Thoracic aorta (tissue), 2 donors: Measurements from ENCODE around the gene RASL11B. TPM values are rescaled to one million over a fixed set of nuclear protein-coding genes. Genes with fewer than 3 reads are reported as not detected.
A peak's percentile ranks its signal among the peaks of the same experiment; 100 is the strongest.

Experiments
- ATAC-seq: fragments of 150-250 bp; one replicate; pipeline ENCODE4 v1.8.0; 2017; ENCODE audit warnings: low read depth; ENCODE audit not compliant: insufficient number of reproducible peaks, low FRiP score
- DNase-seq: peaks from one replicate; pipeline ENCODE4 v3.0.0-alpha.2; 2020; ENCODE audit warnings: low spot score
- H3K27ac ChIP-seq, 2 donors: fragments of 200-600 bp; sonication (generic); 1 replicate in 1 of 2; 2 replicates in 1 of 2; pipeline ENCODE4 v1.5.1; 2016; ENCODE audit warnings: mild to moderate bottlenecking in 2 of 2, moderate library complexity in 2 of 2
- H3K27me3 ChIP-seq: fragments of 200-600 bp; sonication (generic); replicated peaks from 2 replicates; pipeline ENCODE4 v1.6.0; 2016; ENCODE audit warnings: mild to moderate bottlenecking; ENCODE audit not compliant: insufficient read depth
- H3K36me3 ChIP-seq: fragments of 200-600 bp; sonication (generic); one replicate; pipeline ENCODE4 v1.5.1; 2016
- H3K4me1 ChIP-seq, 2 donors: fragments of 200-600 bp; sonication (generic); 1 replicate in 1 of 2; 2 replicates in 1 of 2; pipeline versions ENCODE4 v1.5.1 to v1.6.0; 2016; ENCODE audit warnings: low read depth in 2 of 2, mild to moderate bottlenecking in 1 of 2; ENCODE audit not compliant: control insufficient read depth in 1 of 2
- H3K4me3 ChIP-seq: fragments of 200-600 bp; sonication (generic); 2 replicates; pipeline ENCODE4 v1.5.1; 2016; ENCODE audit warnings: mild to moderate bottlenecking
- H3K9me3 ChIP-seq: fragments of 200-600 bp; sonication (generic); 2 replicates; pipeline ENCODE4 v1.5.1; 2016
- CTCF ChIP-seq: fragments of 200-600 bp; sonication (generic); IDR thresholded peaks from one replicate; pipeline ENCODE4 v1.5.1; 2019; ENCODE audit warnings: antibody characterized with exemption
- total RNA-seq, 2 donors: library from RNA; depleted of rRNA; stranded (reverse); fragments of >200 nt; gene quantifications; one replicate each; pipeline versions ENCODE4 v1.1.0 to v1.2.3, GENCODE V29; 2016

Gene RASL11B
- total RNA-seq, 2 donors from 2014 or later, result 5.0 to 5.4 TPM

- no peaks in the 10 kb centered on the region for H3K36me3 ChIP-seq
- no peaks in the 10 kb centered on the region for H3K27me3 ChIP-seq
- DNase-seq, result no peak
- peaks cover 9 to 24% of the 10 kb centered on the region in 2 donors for H3K4me1 ChIP-seq
- ATAC-seq, result no peak
- TF ChIP-seq CTCF, result no peak
- H3K9me3 ChIP-seq, result no peaks in the 10 kb centered on the region
- no peak overlapping the region for H3K27ac ChIP-seq
- no peak overlapping the region for H3K4me3 ChIP-seq
Measured at GRCh38 chr4:52910115-52910514, 48.0 kb downstream of the RASL11B start.

GRCh38 chr4:52911684-52912294 is 49.7 kb downstream of the RASL11B start:
- no peaks in the 10 kb centered on the region for H3K27me3 ChIP-seq
- H3K27ac ChIP-seq, result no peak overlapping the region
- H3K36me3 ChIP-seq, result no peaks in the 10 kb centered on the region
- no peak for ATAC-seq
- no peak overlapping the region for H3K4me3 ChIP-seq
- no peaks in the 10 kb centered on the region for H3K9me3 ChIP-seq
- H3K4me1 ChIP-seq, result peaks cover 9 to 19% of the 10 kb centered on the region in 2 donors
- DNase-seq, result no peak
- peak; percentile 46 for TF ChIP-seq CTCF

- H3K27me3 ChIP-seq, result no peaks in the 10 kb centered on the region
- DNase-seq, result no peak
- H3K4me3 ChIP-seq, result no peak overlapping the region
- peaks cover 9 to 17% of the 10 kb centered on the region in 2 donors for H3K4me1 ChIP-seq
- H3K9me3 ChIP-seq, result no peaks in the 10 kb centered on the region
- TF ChIP-seq CTCF, result no peak
- H3K27ac ChIP-seq, result no peak overlapping the region
- ATAC-seq, result no peak
- no peaks in the 10 kb centered on the region for H3K36me3 ChIP-seq
Measured at GRCh38 chr4:52912608-52913007, 50.5 kb downstream of the RASL11B start.

- TF ChIP-seq CTCF, result no peak
- Histone ChIP-seq H3K27me3 (no peaks in the 10 kb centered on the region), H3K36me3 (no peaks in the 10 kb centered on the region), H3K4me3 (no peak overlapping the region), H3K4me1 (peaks cover 9 to 17% of the 10 kb centered on the region in 2 donors), H3K27ac (peak overlapping the region in 1 of 2 donors; percentile 29), H3K9me3 (no peaks in the 10 kb centered on the region)
- no peak for DNase-seq
- no peak for ATAC-seq
Measured at GRCh38 chr4:52914051-52914605, 52.0 kb downstream of the RASL11B start.

- TF ChIP-seq CTCF, result no peak
- Histone ChIP-seq H3K4me3 (no peak overlapping the region), H3K36me3 (no peaks in the 10 kb centered on the region), H3K4me1 (peaks cover 9 to 17% of the 10 kb centered on the region in 2 donors), H3K9me3 (no peaks in the 10 kb centered on the region), H3K27ac (no peak overlapping the region), H3K27me3 (no peaks in the 10 kb centered on the region)
- no peak for DNase-seq
- ATAC-seq, result no peak
Measured at GRCh38 chr4:52915191-52915590, 53.1 kb downstream of the RASL11B start.
